H1 (cell line): ENCODE measurements around the gene TRIM15. TPM values are rescaled to one million over a fixed set of nuclear protein-coding genes. Genes with fewer than 3 reads are reported as not detected.

Experiments used
- MAFK ChIP-seq: IDR thresholded peaks from 2 replicates; pipeline ENCODE4 v1.6.1; 2012; ENCODE audit warnings: low read depth, mild to moderate bottlenecking, improper control_type of control experiment, low read length
- RXRA ChIP-seq: IDR thresholded peaks from 2 replicates; pipeline ENCODE4 v1.6.1; 2011; ENCODE audit warnings: low read depth, mild to moderate bottlenecking, low read length, moderate library complexity; ENCODE audit not compliant: insufficient read depth
- SIRT6 ChIP-seq: IDR thresholded peaks from one replicate; pipeline ENCODE4 v1.7.1; 2012; ENCODE audit warnings: low read length, inconsistent platforms
- SIX5 ChIP-seq: IDR thresholded peaks from 2 replicates; pipeline ENCODE4 v1.6.1; 2011; ENCODE audit warnings: mild to moderate bottlenecking, low read depth, low read length
- polyA plus RNA-seq, 7 experiments: library from polyadenylated mRNA; depleted of rRNA in 3 of 7; stranded (reverse) in 5 of 7; unstranded in 2 of 7; fragments of >200 nt in 5 of 7; fragments of 200-250 nt in 2 of 7; gene quantifications; 1 replicate in 5 of 7; 2 replicates in 1 of 7; 4 replicates in 1 of 7; pipeline versions ENCODE4 v1.2.1 to v1.2.3, GENCODE V29; 2011 to 2013; ENCODE audit warnings: missing spikeins in 2 of 7, mixed read lengths in 2 of 7
- total RNA-seq: library from RNA; stranded (reverse); fragmentation: NEBNext Ultra II Directional; extraction: Animal tissue kit (Norgen Biotek cat#: 25700); gene quantifications from 2 replicates; pipeline ENCODE4 v1.2.1, GENCODE V29; 2021

The TRIM15 gene
- total and polyA plus RNA-seq, 2 of the 8 experiments (the other 6 are each of a cell fraction or from before 2014, with no cell fraction given): 0.18 to 0.48 TPM

DNA sequence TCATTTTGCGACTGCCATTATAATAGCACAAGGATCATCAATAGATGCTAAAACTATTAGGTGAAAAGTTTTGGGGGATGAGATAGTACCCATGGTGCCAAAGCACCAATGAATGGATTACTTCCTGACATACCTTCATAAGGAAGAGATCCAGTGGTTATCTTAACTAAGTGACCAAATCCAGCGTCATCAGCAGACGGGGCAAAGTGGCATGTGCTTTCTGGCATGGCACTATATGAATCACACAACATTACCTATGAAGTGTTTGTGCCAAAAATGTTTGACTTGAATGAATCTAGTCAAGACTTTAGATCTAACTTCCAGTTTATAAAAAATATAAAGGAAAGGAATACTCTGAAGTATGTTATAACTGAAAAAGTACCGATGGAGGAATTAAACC lies 39.0 kb downstream of the TRIM15 start (continued):
- no peak for TF ChIP-seq SIX5
- no peak for TF ChIP-seq RXRA
- TF ChIP-seq SIRT6: no peak
- TF ChIP-seq MAFK: no peak
- TF ChIP-seq, all 59 proteins: peak for 0
